Dendritic cell treated with granulocyte-macrophage colony-stimulating factor and Interleukin-4, amounts not matched to agents 40 ng/mL and 50 ng/mL, for 4 days (primary cell): Measurements from ENCODE around the gene SETD2.
A peak's percentile ranks its signal among the peaks of the same experiment; 100 is the strongest.
"Not testable (repeated sequence)": the region's sequence is repeated elsewhere in the genome, so short reads cannot be mapped to it uniquely, and the experiment has no call there.

Source experiments
- H3K27ac Mint-ChIP-seq: one replicate; pipeline ENCODE4 v1.8.0; 2022; ENCODE audit warnings: mild to moderate bottlenecking, mixed read lengths
- H3K27me3 Mint-ChIP-seq: one replicate; pipeline ENCODE4 v1.8.0; 2022; ENCODE audit warnings: mild to moderate bottlenecking, mixed read lengths
- H3K36me3 Mint-ChIP-seq: one replicate; pipeline ENCODE4 v1.8.0; 2022; ENCODE audit warnings: low read depth, mixed read lengths
- H3K4me1 Mint-ChIP-seq: one replicate; pipeline ENCODE4 v1.8.0; 2022; ENCODE audit warnings: low read depth, mixed read lengths
- H3K4me3 Mint-ChIP-seq: one replicate; pipeline ENCODE4 v1.8.0; 2022; ENCODE audit warnings: mild to moderate bottlenecking, moderate library complexity, mixed read lengths
- H3K9me3 Mint-ChIP-seq: one replicate; pipeline ENCODE4 v1.8.0; 2022; ENCODE audit warnings: mixed read lengths
- intact Hi-C: fragments of 100-400 bp; cut with micrococcal nuclease; formaldehyde crosslinking; loops from one replicate; pipeline ENCODE4 v1.15.0; 2022

The SETD2 gene

GRCh38 chr3:47164007-47164881 lies at the start of gene SETD2:
TSS of gene SETD2 (minus strand) at chr3:47164113. CDS start at chr3:47163924, 189 bp downstream.
- peak within 1 kb of the TSS; percentile 90 for H3K27ac Mint-ChIP-seq
- peak within 1 kb of the TSS; percentile 97 for H3K4me3 Mint-ChIP-seq
- H3K9me3 Mint-ChIP-seq = no peaks in the 10 kb centered on the region
- H3K4me1 Mint-ChIP-seq = peaks cover 42% of the 10 kb centered on the region
- intact Hi-C loops = loop anchor here (5.0 to 10.0 kb wide), 3 partner anchors 49 to 151 kb away; no protein-coding TSS in a partner anchor
- H3K36me3 Mint-ChIP-seq = peaks cover 25% of the 10 kb centered on the region
- H3K27me3 Mint-ChIP-seq = no peaks in the 10 kb centered on the region

- intact Hi-C loops = no loop called here
Measured at GRCh38 chr3:47210863-47211405, 47.0 kb upstream of the SETD2 start.

DNA sequence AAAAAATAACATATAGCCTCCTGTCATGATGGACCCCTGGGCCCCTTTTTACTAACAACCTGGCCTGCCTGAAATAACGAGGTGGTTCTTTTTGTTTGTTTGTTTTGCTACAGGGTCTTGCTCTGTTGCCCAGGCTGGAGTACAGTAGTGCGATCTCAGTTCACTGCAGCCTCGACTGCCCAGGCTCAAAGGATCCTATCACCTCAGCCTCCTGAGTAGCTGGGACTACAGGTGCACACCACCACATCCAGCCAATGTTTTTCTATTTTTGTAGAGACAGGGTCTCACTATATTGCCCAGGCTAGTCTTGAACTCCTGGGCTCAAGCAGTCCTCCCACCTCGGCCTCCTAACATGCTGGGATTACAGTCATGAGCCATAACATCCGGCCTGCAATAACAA lies 42.1 kb upstream of the SETD2 start:
- H3K4me3 Mint-ChIP-seq, H3K27me3 Mint-ChIP-seq, H3K4me1 Mint-ChIP-seq, H3K9me3 Mint-ChIP-seq, H3K27ac Mint-ChIP-seq, intact Hi-C loops, H3K36me3 Mint-ChIP-seq: not testable (repeated sequence)

More at GRCh38 chr3:47210863-47211405, 47.0 kb upstream of the SETD2 start:
- H3K4me3 Mint-ChIP-seq = no peak overlapping the region
- H3K4me1 Mint-ChIP-seq = no peaks in the 10 kb centered on the region
- no peak overlapping the region for H3K27ac Mint-ChIP-seq
- H3K27me3 Mint-ChIP-seq = no peaks in the 10 kb centered on the region
- no peaks in the 10 kb centered on the region for H3K36me3 Mint-ChIP-seq
- H3K9me3 Mint-ChIP-seq = no peaks in the 10 kb centered on the region

DNA sequence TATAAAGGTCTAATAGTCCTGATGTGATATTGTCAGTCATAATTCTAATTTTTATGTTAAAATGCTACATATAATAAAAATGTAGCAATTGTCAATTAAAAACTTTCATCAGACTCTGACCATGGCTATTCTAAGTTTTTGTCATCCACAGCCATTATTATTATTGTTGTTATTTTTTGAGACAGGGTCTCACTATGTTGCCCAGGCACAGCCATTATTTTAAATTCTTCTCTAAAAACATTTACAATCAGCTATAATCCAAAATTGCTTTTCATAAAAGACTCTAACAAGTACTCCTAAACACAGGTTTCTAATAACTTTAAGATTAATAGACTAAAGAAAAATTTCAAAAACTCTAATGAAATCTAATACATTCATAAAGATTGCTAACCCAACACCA lies 41.0 kb upstream of the SETD2 start:
- intact Hi-C loops = no loop called here
- H3K4me1 Mint-ChIP-seq = no peaks in the 10 kb centered on the region
- no peak overlapping the region for H3K4me3 Mint-ChIP-seq
- H3K36me3 Mint-ChIP-seq = no peaks in the 10 kb centered on the region
- H3K27me3 Mint-ChIP-seq = no peaks in the 10 kb centered on the region
- H3K27ac Mint-ChIP-seq = no peak overlapping the region
- H3K9me3 Mint-ChIP-seq = no peaks in the 10 kb centered on the region

DNA sequence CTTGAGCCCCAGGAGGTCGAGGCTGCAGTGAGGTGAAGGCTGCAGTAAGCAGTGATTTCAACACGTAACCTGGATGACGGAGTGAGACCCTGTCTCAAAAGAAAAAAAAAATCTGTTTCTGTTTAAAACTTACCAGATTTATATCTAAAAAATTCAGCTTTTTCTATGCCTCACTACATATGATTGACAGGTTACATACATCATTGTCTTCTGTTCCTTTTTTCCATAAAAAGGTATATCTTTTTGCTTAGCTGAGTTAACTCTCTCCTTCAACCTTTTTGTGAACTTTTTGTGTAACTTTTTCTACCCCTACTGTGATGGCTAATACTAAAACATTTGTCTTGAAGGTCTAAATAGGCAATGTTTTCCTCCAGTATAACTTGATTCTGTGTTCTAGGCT lies 38.6 kb upstream of the SETD2 start:
- no peak overlapping the region for H3K4me3 Mint-ChIP-seq

GRCh38 chr3:47197287-47197686 lies 33.4 kb upstream of the SETD2 start:
- Mint-ChIP-seq H3K27ac (no peak overlapping the region), H3K9me3 (no peaks in the 10 kb centered on the region), H3K4me3 (no peak overlapping the region), H3K36me3 (no peaks in the 10 kb centered on the region), H3K27me3 (no peaks in the 10 kb centered on the region), H3K4me1 (no peaks in the 10 kb centered on the region)
- intact Hi-C loops = no loop called here

More for the DNA sequence above, 38.6 kb upstream of the SETD2 start:
- Mint-ChIP-seq H3K4me1 (no peaks in the 10 kb centered on the region), H3K36me3 (no peaks in the 10 kb centered on the region), H3K27me3 (no peaks in the 10 kb centered on the region), H3K27ac (no peak overlapping the region), H3K9me3 (no peaks in the 10 kb centered on the region)
- intact Hi-C loops = no loop called here

DNA sequence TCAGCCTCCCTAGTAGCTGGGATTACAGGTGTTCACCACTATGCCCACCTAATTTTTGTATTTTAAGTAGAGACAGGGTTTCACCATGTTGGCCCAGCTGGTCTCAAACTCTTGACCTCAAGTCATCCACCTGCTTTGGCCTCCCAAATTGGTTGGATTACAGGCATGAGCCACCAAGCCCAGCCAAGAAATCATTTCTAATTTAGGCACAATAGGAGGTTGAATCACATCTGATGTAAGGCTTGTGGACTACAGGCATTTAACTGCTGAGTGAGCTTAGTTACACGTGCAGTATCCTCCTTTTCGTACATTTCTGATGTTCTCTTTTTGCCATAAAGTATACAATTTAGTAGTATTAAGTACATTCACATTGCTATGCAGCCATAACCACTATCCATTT lies 31.1 kb upstream of the SETD2 start:
- no peaks in the 10 kb centered on the region for H3K36me3 Mint-ChIP-seq
- H3K27me3 Mint-ChIP-seq = no peaks in the 10 kb centered on the region
- no peak overlapping the region for H3K27ac Mint-ChIP-seq
- intact Hi-C loops = no loop called here
- no peaks in the 10 kb centered on the region for H3K4me1 Mint-ChIP-seq
- no peak overlapping the region for H3K4me3 Mint-ChIP-seq
- no peaks in the 10 kb centered on the region for H3K9me3 Mint-ChIP-seq

GRCh38 chr3:47193871-47194859 lies 30.3 kb upstream of the SETD2 start:
- Mint-ChIP-seq H3K36me3 (no peaks in the 10 kb centered on the region), H3K27ac (no peak overlapping the region), H3K4me1 (no peaks in the 10 kb centered on the region), H3K4me3 (no peak overlapping the region), H3K27me3 (no peaks in the 10 kb centered on the region), H3K9me3 (no peaks in the 10 kb centered on the region)
- intact Hi-C loops = no loop called here

DNA sequence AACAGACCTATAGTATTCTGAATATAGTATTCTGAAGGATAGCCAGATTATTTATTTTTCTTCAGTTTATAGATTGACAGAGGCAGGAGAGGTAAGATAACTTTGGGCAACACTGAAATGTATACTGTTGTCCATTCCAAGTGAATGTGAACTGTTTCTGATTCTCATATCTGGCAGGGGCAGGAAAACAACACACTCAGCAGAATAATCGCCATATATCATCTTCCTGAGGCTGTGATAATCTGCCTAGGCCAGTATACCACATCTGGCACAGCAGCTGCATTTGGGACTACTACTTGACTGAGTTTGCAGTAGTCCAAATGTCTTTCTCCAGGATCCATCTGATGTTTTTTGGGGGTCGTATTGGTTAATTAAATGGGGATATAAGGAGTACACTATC lies 22.4 kb upstream of the SETD2 start:
- H3K4me1 Mint-ChIP-seq = no peaks in the 10 kb centered on the region
- intact Hi-C loops = no loop called here
- no peaks in the 10 kb centered on the region for H3K27me3 Mint-ChIP-seq
- no peak overlapping the region for H3K4me3 Mint-ChIP-seq
- no peaks in the 10 kb centered on the region for H3K9me3 Mint-ChIP-seq
- no peak overlapping the region for H3K27ac Mint-ChIP-seq
- H3K36me3 Mint-ChIP-seq = peaks cover 8% of the 10 kb centered on the region

GRCh38 chr3:47181685-47182084 lies 17.8 kb upstream of the SETD2 start:
- H3K4me1 Mint-ChIP-seq, H3K27ac Mint-ChIP-seq, H3K27me3 Mint-ChIP-seq, H3K4me3 Mint-ChIP-seq, intact Hi-C loops, H3K9me3 Mint-ChIP-seq: not testable (repeated sequence)
- peaks cover 20% of the 10 kb centered on the region for H3K36me3 Mint-ChIP-seq

DNA sequence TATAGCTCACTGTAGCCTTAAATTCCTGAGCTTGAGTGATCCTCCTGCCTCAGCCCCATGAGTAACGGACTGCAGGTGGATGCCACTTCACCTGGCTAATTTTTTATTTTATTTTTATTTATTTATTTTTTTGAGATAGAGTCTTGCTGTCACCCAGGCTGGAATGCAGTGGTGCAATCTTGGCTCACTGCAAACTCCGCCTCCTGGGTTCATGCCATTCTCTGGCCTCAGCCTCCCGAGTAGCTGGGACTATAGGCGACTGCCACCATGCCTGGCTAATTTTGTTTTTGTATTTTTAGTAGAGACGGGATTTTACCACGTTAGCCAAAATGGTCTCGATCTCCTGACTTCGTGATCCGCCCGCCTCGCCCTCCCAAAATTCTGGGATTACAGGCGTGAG lies 16.1 kb upstream of the SETD2 start:
- H3K27ac Mint-ChIP-seq, H3K9me3 Mint-ChIP-seq, H3K4me1 Mint-ChIP-seq, H3K4me3 Mint-ChIP-seq, H3K27me3 Mint-ChIP-seq, intact Hi-C loops: not testable (repeated sequence)
- H3K36me3 Mint-ChIP-seq = peaks cover 22% of the 10 kb centered on the region

DNA sequence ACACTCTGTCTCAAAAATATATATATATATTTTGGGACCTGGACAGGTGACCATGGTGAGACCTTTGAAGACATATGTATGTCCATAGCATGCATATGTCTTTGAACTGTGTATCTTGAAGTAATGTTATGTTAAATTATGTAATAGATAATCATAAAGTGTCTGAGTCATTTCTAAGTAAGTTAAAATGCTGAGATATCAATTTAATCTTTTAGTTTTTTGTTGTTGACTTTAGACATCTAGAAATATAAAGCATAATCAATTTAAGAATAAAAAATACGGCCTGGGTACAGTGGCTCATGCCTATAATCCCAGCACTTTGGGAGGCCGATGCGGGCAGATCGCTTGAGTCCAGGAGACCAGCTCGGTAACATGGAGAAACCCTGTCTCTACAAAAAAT lies 12.7 kb upstream of the SETD2 start:
- H3K9me3 Mint-ChIP-seq = no peaks in the 10 kb centered on the region
- intact Hi-C loops = no loop called here
- no peaks in the 10 kb centered on the region for H3K4me1 Mint-ChIP-seq
- H3K27ac Mint-ChIP-seq = no peak overlapping the region
- peaks cover 31% of the 10 kb centered on the region for H3K36me3 Mint-ChIP-seq
- no peaks in the 10 kb centered on the region for H3K27me3 Mint-ChIP-seq
- H3K4me3 Mint-ChIP-seq = no peak overlapping the region

GRCh38 chr3:47163169-47164006 lies 525 bp downstream of the SETD2 start:
- no peaks in the 10 kb centered on the region for H3K9me3 Mint-ChIP-seq
- no peaks in the 10 kb centered on the region for H3K27me3 Mint-ChIP-seq
- H3K36me3 Mint-ChIP-seq = peaks cover 25% of the 10 kb centered on the region
- intact Hi-C loops = loop anchor here (5.0 to 10.0 kb wide), 3 partner anchors 49 to 151 kb away; no protein-coding TSS in a partner anchor
- H3K4me3 Mint-ChIP-seq = peak overlapping the region; percentile 97
- peak overlapping the region; percentile 90 for H3K27ac Mint-ChIP-seq
- peaks cover 48% of the 10 kb centered on the region for H3K4me1 Mint-ChIP-seq
